Stomach smooth muscle (tissue), 2 donors: ENCODE measurements around the gene BARHL1.

ENCODE experiments used
- H3K27ac ChIP-seq: one replicate; pipeline ENCODE4 v1.7.0; 2013; ENCODE audit warnings: mild to moderate bottlenecking, low read length, inconsistent platforms
- H3K27me3 ChIP-seq, 2 donors: one replicate each; pipeline ENCODE4 v1.7.0; 2013; ENCODE audit warnings: low read length in 2 of 2; ENCODE audit not compliant: insufficient read depth in 2 of 2, control insufficient read depth in 1 of 2
- H3K36me3 ChIP-seq, 2 donors: one replicate each; pipeline ENCODE4 v1.7.0; 2013; ENCODE audit warnings: low read length in 2 of 2; ENCODE audit not compliant: control insufficient read depth in 2 of 2, insufficient read depth in 2 of 2
- H3K4me1 ChIP-seq: one replicate; pipeline ENCODE4 v1.7.0; 2013; ENCODE audit warnings: low read length; ENCODE audit not compliant: control insufficient read depth, insufficient read depth
- H3K4me3 ChIP-seq, 2 donors: one replicate each; pipeline ENCODE4 v1.7.0; 2013; ENCODE audit warnings: low read length in 2 of 2
- H3K9ac ChIP-seq, 2 donors: one replicate each; pipeline ENCODE4 v1.7.0; 2013; ENCODE audit warnings: low read length in 2 of 2, mild to moderate bottlenecking in 1 of 2
- H3K9me3 ChIP-seq, 2 donors: one replicate each; pipeline ENCODE4 v1.7.0; 2013; ENCODE audit warnings: low read length in 2 of 2; ENCODE audit not compliant: control insufficient read depth in 2 of 2
- donor health status: healthy.
- donor health status: Pancreatic carcinoma.

BARHL1 gene

DNA sequence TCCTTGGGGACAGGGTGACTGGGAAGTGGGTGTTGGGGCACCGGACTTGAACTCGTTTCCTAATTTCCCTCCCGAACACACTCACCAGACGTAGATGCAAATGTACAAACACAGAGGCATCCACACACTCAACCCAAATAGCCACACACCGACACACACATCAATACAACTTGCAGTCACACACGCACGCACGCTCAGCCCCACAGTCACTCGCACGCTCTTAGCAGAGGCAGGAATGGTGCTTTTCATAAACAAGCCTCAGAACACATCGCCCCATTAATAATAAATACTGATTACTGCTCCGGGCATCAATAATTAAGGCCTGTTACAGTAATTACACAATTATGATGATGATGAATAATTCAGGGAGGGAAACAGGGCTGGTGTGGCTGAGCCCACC lies 5.7 kb downstream of the BARHL1 start:
- Histone ChIP-seq H3K27ac (no peak overlapping the region), H3K36me3 (no peaks in the 10 kb centered on the region), H3K4me1 (peaks cover 16% of the 10 kb centered on the region), H3K27me3 (peaks cover 74 to 83% of the 10 kb centered on the region in 2 donors), H3K9me3 (no peaks in the 10 kb centered on the region), H3K9ac (no peak overlapping the region), H3K4me3 (no peak overlapping the region)

DNA sequence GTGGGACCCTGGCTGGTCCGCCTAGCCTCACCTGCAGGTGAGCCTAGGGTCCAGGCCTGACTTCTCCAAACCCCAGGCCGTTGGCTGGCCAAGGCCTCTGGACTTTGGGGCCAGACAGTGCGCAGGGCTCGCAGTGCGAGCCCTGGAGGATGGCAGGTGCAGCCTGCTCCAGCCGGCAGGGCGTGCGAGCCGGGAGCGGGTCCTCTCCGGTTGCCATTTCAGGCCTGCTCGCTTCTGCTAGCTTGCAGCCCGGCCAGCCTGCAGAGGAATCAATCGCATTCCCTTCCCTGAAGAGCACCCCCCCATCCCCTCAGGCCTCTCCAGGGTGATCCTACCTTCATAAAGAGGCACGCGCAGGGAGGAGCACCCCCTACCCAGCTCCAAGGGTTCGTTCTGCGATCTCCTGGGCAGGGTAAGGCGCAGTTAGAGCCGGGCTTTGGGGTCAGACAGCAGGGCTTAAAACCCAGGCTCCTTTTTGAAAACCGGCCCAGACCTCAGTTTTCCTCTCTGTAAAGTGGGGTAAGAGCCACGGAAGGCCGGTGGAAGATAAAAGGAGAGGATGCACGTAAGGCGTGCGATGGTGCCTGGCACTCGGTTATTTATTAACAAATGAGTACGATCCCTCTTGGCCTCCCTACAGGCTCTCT lies 6.2 kb downstream of the BARHL1 start:
- H3K4me1 ChIP-seq: peaks cover 16% of the 10 kb centered on the region
- H3K9ac ChIP-seq: no peak overlapping the region
- H3K36me3 ChIP-seq: peaks cover 0 to 3% of the 10 kb centered on the region in 2 donors
- no peak overlapping the region for H3K4me3 ChIP-seq
- H3K9me3 ChIP-seq: no peaks in the 10 kb centered on the region
- H3K27ac ChIP-seq: no peak overlapping the region
- peaks cover 68 to 80% of the 10 kb centered on the region in 2 donors for H3K27me3 ChIP-seq

DNA sequence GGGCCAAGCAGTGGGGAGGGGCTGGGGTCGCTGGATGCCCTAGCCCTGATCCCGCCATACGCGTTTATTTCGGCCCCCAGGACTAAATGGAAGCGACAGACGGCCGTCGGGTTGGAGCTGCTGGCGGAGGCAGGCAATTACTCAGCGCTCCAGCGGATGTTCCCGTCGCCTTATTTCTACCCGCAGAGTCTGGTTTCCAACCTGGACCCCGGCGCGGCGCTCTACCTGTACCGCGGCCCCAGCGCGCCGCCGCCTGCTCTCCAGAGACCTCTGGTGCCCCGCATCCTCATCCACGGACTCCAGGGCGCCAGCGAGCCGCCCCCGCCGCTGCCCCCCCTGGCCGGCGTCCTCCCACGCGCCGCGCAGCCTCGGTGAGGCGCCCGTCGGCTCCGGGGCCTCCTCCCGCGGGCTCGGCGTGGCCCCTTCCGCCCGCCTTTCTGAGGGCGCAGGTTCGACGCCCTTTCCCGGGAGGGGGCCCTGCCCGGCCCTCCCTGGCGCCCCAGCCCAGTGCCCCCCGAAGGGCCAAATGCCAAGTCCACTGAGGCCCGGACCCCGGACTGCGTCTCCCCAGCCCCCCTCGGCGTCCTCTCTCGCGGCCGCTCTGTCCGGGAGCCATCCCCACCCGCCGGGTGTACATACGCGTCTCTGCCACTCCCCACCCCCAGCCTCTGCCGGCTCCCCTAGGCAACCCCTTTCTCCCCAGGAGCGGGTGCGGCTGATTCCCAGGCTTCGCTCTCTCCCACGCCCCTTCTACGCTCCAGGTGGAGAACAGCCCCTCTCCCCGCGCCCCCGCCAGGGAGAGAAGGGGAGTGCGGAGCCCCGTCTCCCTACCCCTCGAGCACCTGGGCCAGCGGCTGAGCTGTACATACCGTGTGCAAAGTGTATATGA lies 7.0 kb downstream of the BARHL1 start:
- H3K9ac ChIP-seq: no peak overlapping the region
- H3K4me3 ChIP-seq: no peak overlapping the region
- no peak overlapping the region for H3K27ac ChIP-seq
- H3K4me1 ChIP-seq: peaks cover 16% of the 10 kb centered on the region
- peaks cover 2 to 4% of the 10 kb centered on the region in 2 donors for H3K36me3 ChIP-seq
- no peaks in the 10 kb centered on the region for H3K9me3 ChIP-seq
- peaks cover 63 to 74% of the 10 kb centered on the region in 2 donors for H3K27me3 ChIP-seq

DNA sequence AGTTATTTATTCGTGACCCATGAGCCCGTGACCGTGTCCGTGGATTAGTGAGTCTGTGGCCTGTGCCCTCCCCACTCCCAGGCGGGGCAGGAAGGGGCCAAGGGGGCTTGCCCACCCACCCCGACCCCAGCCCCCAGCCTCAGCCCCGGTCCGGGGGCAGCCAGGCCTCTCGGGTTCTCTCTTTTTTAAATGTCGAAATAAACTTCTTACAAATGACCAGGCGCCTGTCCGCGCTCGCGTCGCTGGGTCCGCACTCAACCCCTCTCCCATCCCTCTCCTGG lies 7.6 kb downstream of the BARHL1 start:
- no peak overlapping the region for H3K9ac ChIP-seq
- no peaks in the 10 kb centered on the region for H3K9me3 ChIP-seq
- H3K27ac ChIP-seq: no peak overlapping the region
- no peak overlapping the region for H3K4me3 ChIP-seq
- peaks cover 6 to 7% of the 10 kb centered on the region in 2 donors for H3K36me3 ChIP-seq
- H3K4me1 ChIP-seq: peaks cover 16% of the 10 kb centered on the region
- H3K27me3 ChIP-seq: peaks cover 57 to 68% of the 10 kb centered on the region in 2 donors

DNA sequence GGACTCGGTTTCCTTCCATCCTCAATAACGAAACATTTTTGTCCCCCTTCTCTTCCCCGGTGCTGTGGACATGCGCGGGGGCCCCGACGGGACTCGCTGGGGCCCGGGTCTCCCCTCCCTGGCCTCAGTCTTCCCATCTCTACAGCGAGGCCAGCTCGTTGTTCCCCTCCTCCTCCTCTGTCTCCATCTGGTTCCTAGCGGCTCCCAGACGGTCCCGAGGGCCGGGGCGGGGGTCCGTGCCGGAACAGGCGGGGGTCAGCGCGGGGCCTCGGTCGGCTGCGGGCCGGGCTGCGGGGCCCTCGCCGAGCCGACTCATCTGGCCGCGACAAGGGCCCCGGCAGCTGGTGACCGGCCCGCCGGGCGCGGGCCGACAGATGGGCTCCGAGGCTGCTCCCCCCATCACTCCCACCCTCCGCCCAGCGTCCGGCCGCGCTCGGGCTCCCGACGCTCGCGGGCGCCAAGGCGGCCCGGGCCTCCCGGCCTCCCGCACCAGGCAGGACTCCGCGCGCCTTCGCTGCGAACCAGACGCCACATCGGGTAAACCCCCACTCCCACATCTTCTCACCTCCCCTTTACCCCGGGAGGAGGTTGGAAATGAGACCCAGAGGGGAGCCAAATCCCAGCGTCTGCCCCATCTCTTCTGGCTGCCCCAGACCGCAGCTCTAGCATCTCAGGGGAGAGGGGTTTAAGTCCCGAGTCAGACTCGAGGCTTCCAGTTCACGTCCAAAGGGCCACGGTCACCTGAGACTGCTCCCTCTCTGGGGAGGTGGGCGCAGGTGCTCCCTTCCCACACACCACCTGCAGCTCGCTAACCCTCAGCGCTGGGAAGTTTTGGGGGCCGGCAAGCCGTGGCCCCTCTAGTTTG lies 8.1 kb downstream of the BARHL1 start:
- peaks cover 16% of the 10 kb centered on the region for H3K4me1 ChIP-seq
- H3K4me3 ChIP-seq: no peak overlapping the region
- H3K36me3 ChIP-seq: peaks cover 6 to 12% of the 10 kb centered on the region in 2 donors
- no peak overlapping the region for H3K9ac ChIP-seq
- no peak overlapping the region for H3K27ac ChIP-seq
- H3K9me3 ChIP-seq: no peaks in the 10 kb centered on the region
- peaks cover 51 to 62% of the 10 kb centered on the region in 2 donors for H3K27me3 ChIP-seq

DNA sequence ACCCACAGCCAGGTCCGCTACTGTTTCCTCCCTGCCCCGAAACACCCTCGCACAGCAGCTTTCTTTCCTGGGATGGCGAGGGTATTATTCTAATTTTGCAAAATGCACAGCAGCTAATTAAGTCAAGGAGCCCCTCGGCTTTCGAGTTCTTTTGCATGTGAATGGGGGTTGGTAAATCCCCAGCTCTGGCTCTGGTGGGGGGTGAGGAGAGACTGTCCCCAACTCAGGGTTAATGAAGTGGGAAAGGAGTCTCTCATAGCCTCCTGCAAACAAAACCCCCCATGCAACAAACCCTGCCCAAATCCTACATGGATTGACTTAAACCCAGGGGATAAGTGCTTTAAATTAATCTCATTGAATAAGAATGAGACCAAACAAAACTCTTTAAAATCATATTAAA lies 8.8 kb downstream of the BARHL1 start:
- Histone ChIP-seq H3K4me3 (no peak overlapping the region), H3K27me3 (peaks cover 44 to 55% of the 10 kb centered on the region in 2 donors)

DNA sequence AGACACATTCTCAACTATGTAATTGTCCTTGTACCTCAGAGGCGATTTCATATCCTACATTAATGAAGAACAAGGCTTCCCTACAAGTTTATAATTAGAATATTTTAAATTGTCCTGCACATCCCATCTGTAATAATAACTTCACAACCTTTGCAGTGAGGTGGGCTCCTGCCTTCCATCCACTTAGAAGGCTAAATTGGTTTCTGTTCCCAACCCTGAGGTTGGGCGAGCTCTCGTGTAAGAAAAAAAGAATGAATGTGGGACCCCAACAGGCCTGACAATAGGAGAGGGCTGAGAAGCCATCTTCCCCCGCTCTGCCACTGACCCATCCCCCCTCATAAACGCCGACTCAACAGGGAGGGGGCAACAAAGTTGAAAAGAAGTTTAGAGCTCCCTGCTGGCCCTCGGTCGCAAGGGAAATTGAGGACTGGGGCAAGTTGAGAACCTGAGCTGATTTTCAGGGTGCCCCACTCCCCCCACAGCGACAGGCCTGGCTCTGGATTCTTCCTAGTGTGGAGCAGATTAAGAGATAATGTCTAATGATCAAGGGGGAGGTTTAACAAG lies 9.4 kb downstream of the BARHL1 start:
- Histone ChIP-seq H3K27me3 (peaks cover 38 to 50% of the 10 kb centered on the region in 2 donors), H3K9me3 (no peaks in the 10 kb centered on the region), H3K4me1 (peaks cover 16% of the 10 kb centered on the region), H3K9ac (no peak overlapping the region), H3K36me3 (peaks cover 6 to 16% of the 10 kb centered on the region in 2 donors), H3K27ac (no peak overlapping the region), H3K4me3 (no peak overlapping the region)

More for the DNA sequence above, 8.8 kb downstream of the BARHL1 start:
- no peak overlapping the region for H3K27ac ChIP-seq
- H3K4me1 ChIP-seq: peaks cover 16% of the 10 kb centered on the region
- no peak overlapping the region for H3K9ac ChIP-seq
- no peaks in the 10 kb centered on the region for H3K9me3 ChIP-seq
- H3K36me3 ChIP-seq: peaks cover 6 to 12% of the 10 kb centered on the region in 2 donors

DNA sequence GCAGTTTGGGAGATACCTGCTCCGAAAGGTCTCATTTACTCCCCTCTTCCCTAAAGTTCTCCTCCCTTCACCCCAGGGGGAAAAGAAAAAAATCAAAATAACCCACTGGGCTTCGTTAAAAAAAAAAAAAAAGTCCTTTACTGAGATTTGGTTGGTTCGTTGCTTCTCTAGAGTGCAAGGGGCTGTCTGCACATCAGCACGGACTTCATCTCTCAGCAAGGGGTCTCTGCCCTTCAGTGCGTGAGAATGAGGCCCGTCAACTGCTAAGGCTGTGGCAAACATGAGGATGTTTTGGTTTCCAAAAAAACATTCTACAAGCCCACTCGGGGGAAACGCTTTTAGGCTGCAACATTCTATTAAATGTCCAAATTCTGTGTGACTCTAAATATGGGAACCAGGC lies 10.0 kb downstream of the BARHL1 start:
- Histone ChIP-seq H3K36me3 (peaks cover 6 to 16% of the 10 kb centered on the region in 2 donors), H3K4me1 (peaks cover 16% of the 10 kb centered on the region), H3K27ac (no peak overlapping the region), H3K4me3 (no peak overlapping the region), H3K9ac (no peak overlapping the region), H3K9me3 (no peaks in the 10 kb centered on the region), H3K27me3 (peaks cover 32 to 43% of the 10 kb centered on the region in 2 donors)

DNA sequence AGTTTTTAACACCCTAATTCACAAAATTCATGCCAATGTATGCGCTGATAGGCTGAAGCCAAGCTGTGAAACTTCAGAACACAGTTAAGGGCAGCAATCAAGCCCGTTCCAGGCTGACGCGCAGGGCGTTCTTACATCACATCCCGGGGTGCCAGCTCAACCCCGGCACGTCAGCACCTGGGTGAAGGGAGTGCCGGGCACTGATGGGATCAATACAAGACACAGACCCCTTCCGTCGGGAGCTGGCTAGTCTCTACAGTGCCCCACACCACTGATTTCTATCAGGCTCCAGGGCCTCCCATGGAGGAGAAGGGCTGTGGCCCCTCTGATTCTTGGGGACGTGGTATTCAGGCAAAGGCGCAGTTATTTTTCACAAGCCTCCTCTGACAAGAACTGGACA lies 12.0 kb downstream of the BARHL1 start:
- peaks cover 17 to 24% of the 10 kb centered on the region in 2 donors for H3K27me3 ChIP-seq
- peaks cover 15% of the 10 kb centered on the region for H3K4me1 ChIP-seq
- H3K27ac ChIP-seq: no peak overlapping the region
- H3K4me3 ChIP-seq: no peak overlapping the region
- peaks cover 9 to 20% of the 10 kb centered on the region in 2 donors for H3K36me3 ChIP-seq
- H3K9me3 ChIP-seq: no peaks in the 10 kb centered on the region
- no peak overlapping the region for H3K9ac ChIP-seq

DNA sequence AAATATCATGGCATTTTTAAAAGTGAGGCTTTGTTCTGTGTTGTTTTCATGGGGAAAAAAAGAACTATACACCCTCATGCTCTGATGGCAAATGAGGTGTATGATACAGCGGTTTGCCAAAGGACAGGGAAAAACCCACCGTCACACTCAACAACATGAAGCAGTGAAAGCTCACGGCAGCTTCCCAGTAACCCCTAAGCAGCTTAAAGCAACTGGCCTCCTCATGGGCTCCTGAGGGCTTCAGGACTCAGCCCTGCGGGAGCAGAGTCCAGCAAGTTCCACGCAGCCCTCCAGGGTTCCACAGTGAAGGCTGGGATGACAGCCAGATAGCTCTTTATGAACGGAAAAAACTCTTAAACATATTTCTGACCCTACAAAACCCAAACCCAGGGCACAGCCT lies 12.9 kb downstream of the BARHL1 start:
- Histone ChIP-seq H3K4me3 (no peak overlapping the region), H3K9me3 (no peaks in the 10 kb centered on the region), H3K27me3 (peaks cover 13 to 16% of the 10 kb centered on the region in 2 donors), H3K36me3 (peaks cover 13 to 27% of the 10 kb centered on the region in 2 donors), H3K9ac (no peak overlapping the region), H3K27ac (no peak overlapping the region), H3K4me1 (peaks cover 8% of the 10 kb centered on the region)
